NB4 (cell line): Measurements from ENCODE around the gene PNMA6F.

Experiments used
- POLR2A ChIP-seq: IDR thresholded peaks from 2 replicates; pipeline ENCODE4 v1.6.1; 2011; ENCODE audit warnings: mild to moderate bottlenecking; ENCODE audit not compliant: insufficient read length; ENCODE audit errors: extremely low read depth
- TF ChIP-seq, protein P1 (sequence below): IDR thresholded peaks from one replicate; pipeline ENCODE4 v1.5.1; 2012; ENCODE audit warnings: low read depth, low read length

DNA sequence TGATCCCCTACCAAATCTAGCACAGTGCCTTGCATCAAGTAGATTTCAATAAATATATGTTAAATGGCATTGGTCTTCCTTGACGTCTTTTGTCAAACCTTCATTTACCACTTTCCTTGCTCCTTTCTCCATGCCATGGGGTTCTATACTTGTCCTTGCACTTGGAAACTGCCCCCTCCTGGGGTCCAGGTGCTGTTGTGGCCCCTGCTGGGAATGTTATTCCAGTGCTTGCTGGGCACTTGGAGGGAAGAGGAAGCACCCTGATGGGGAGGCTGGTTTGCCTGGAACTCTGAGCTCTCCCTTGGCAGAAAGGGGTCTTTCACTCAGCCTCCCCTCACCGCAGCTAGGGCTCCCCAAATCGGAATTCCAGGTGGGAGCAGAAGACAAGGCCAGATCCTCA is 31.3 kb upstream of the PNMA6F start:
- TF ChIP-seq, protein P1, sequence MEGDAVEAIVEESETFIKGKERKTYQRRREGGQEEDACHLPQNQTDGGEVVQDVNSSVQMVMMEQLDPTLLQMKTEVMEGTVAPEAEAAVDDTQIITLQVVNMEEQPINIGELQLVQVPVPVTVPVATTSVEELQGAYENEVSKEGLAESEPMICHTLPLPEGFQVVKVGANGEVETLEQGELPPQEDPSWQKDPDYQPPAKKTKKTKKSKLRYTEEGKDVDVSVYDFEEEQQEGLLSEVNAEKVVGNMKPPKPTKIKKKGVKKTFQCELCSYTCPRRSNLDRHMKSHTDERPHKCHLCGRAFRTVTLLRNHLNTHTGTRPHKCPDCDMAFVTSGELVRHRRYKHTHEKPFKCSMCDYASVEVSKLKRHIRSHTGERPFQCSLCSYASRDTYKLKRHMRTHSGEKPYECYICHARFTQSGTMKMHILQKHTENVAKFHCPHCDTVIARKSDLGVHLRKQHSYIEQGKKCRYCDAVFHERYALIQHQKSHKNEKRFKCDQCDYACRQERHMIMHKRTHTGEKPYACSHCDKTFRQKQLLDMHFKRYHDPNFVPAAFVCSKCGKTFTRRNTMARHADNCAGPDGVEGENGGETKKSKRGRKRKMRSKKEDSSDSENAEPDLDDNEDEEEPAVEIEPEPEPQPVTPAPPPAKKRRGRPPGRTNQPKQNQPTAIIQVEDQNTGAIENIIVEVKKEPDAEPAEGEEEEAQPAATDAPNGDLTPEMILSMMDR: no peak
- TF ChIP-seq POLR2A: no peak
